Osteocyte (in vitro differentiated cells): Measurements from ENCODE around the gene BCL3. TPM values are rescaled to one million over a fixed set of nuclear protein-coding genes. Genes with fewer than 3 reads are reported as not detected.
"Not testable (repeated sequence)": the region's sequence is repeated elsewhere in the genome, so short reads cannot be mapped to it uniquely, and the experiment has no call there.

Source experiments
- DNase-seq: peaks from one replicate; pipeline ENCODE4 v3.0.0; 2021; ENCODE audit warnings: mixed read lengths; ENCODE audit not compliant: unreplicated experiment; ENCODE audit errors: extremely low spot score
- H3K27ac Mint-ChIP-seq: one replicate; pipeline ENCODE4 v1.8.0; 2021; ENCODE audit warnings: mild to moderate bottlenecking, mixed read lengths; ENCODE audit not compliant: unreplicated experiment
- H3K27me3 Mint-ChIP-seq: one replicate; pipeline ENCODE4 v1.8.0; 2021; ENCODE audit warnings: mixed read lengths; ENCODE audit not compliant: unreplicated experiment
- H3K36me3 Mint-ChIP-seq: one replicate; pipeline ENCODE4 v1.8.0; 2021; ENCODE audit warnings: mixed read lengths; ENCODE audit not compliant: unreplicated experiment
- H3K4me1 Mint-ChIP-seq: one replicate; pipeline ENCODE4 v1.8.0; 2021; ENCODE audit warnings: mixed read lengths; ENCODE audit not compliant: unreplicated experiment
- H3K4me3 Mint-ChIP-seq: one replicate; pipeline ENCODE4 v1.8.0; 2021; ENCODE audit warnings: mild to moderate bottlenecking, moderate library complexity, mixed read lengths; ENCODE audit not compliant: unreplicated experiment
- H3K9me3 Mint-ChIP-seq: one replicate; pipeline ENCODE4 v1.8.0; 2021; ENCODE audit warnings: mixed read lengths; ENCODE audit not compliant: unreplicated experiment
- CTCF ChIP-seq: fragments of 200-600 bp; sonication (generic); IDR thresholded peaks from 2 replicates; pipeline ENCODE4 v1.5.0; 2021; ENCODE audit warnings: antibody characterized with exemption, mild to moderate bottlenecking, moderate library complexity
- total RNA-seq: library from RNA; stranded (reverse); gene quantifications from 2 replicates; pipeline ENCODE4 v1.2.1, GENCODE V29; 2021

BCL3 gene
- total RNA-seq, 1 donor from 2014 or later: 15.3 TPM

- H3K27ac Mint-ChIP-seq: no peak overlapping the region
- H3K4me3 Mint-ChIP-seq: no peak overlapping the region
Measured at GRCh38 chr19:44776402-44777096, 28.0 kb downstream of the BCL3 start.

GRCh38 chr19:44777715-44778347, 29.3 kb downstream of the BCL3 start, which contains the start of gene CBLC:
CBLC (plus strand) TSS chr19:44777890; CDS start chr19:44777932, 42 bp downstream.
- no peak for TF ChIP-seq CTCF
- H3K27ac Mint-ChIP-seq: no peak within 1 kb of the TSS
- peaks cover 7% of the 10 kb centered on the region for H3K4me1 Mint-ChIP-seq
- no peaks in the 10 kb centered on the region for H3K36me3 Mint-ChIP-seq
- H3K9me3 Mint-ChIP-seq: no peaks in the 10 kb centered on the region
- no peak within 1 kb of the TSS for H3K4me3 Mint-ChIP-seq
- H3K27me3 Mint-ChIP-seq: no peaks in the 10 kb centered on the region
- no peak for DNase-seq

More at GRCh38 chr19:44776402-44777096, 28.0 kb downstream of the BCL3 start:
- Mint-ChIP-seq H3K36me3 (no peaks in the 10 kb centered on the region), H3K4me1 (peaks cover 7% of the 10 kb centered on the region), H3K9me3 (no peaks in the 10 kb centered on the region), H3K27me3 (no peaks in the 10 kb centered on the region)
- TF ChIP-seq CTCF: no peak
- no peak for DNase-seq

- Mint-ChIP-seq H3K4me1 (peaks cover 4% of the 10 kb centered on the region), H3K9me3 (no peaks in the 10 kb centered on the region), H3K4me3 (no peak overlapping the region), H3K27me3 (no peaks in the 10 kb centered on the region), H3K27ac (no peak overlapping the region), H3K36me3 (no peaks in the 10 kb centered on the region)
- TF ChIP-seq CTCF: no peak
- DNase-seq: no peak
Measured at GRCh38 chr19:44779150-44779549, 30.6 kb downstream of the BCL3 start.

GRCh38 chr19:44781694-44782093, 33.2 kb downstream of the BCL3 start:
- not testable (repeated sequence) for H3K4me1 Mint-ChIP-seq, H3K27ac Mint-ChIP-seq, H3K36me3 Mint-ChIP-seq, H3K9me3 Mint-ChIP-seq, H3K27me3 Mint-ChIP-seq, DNase-seq, H3K4me3 Mint-ChIP-seq

GRCh38 chr19:44782729-44783128, 34.2 kb downstream of the BCL3 start:
- Mint-ChIP-seq H3K27me3 (peaks cover 3% of the 10 kb centered on the region), H3K9me3 (no peaks in the 10 kb centered on the region), H3K36me3 (no peaks in the 10 kb centered on the region), H3K27ac (no peak overlapping the region), H3K4me1 (peaks cover 6% of the 10 kb centered on the region), H3K4me3 (no peak overlapping the region)
- peak; percentile 19 for TF ChIP-seq CTCF
- no peak for DNase-seq
